OCI-LY1 (cell line): ENCODE measurements around the gene USP38.

Source experiments
- CTCF ChIP-seq: fragments of 200-600 bp; sonication (generic), shearing (Covaris generic); IDR thresholded peaks from 2 replicates; pipeline ENCODE4 v1.5.1; 2017; ENCODE audit warnings: mild to moderate bottlenecking, antibody characterized with exemption, low read length, moderate library complexity, mixed read lengths
- EZH2 ChIP-seq: fragments of 200-600 bp; sonication (generic), shearing (Covaris generic); IDR thresholded peaks from 2 replicates; pipeline ENCODE4 v1.8.0; 2017; ENCODE audit warnings: borderline replicate concordance, mixed run types, mild to moderate bottlenecking, antibody characterized with exemption, low read length, moderate library complexity, mixed read lengths

GRCh38 chr4:143250617-143251016 lies 65.9 kb downstream of the USP38 start:
- no peak for TF ChIP-seq CTCF
- no peak for TF ChIP-seq EZH2
